Activated CD8-positive, alpha-beta memory T cell treated with anti-CD3 and anti-CD28 coated beads, Interleukin-2, amount 10 ng/mL, durations not matched to agents 7 days and 5 days (primary cell): ENCODE results near the gene MEGF8. TPM values are rescaled to one million over a fixed set of nuclear protein-coding genes. Genes with fewer than 3 reads are reported as not detected.
A peak's percentile ranks its signal among the peaks of the same experiment; 100 is the strongest.

Source experiments
- ATAC-seq: fragments of 150-1000 bp; cut with Tn5 transposase; one replicate; pipeline ENCODE4 v1.10.0; 2021; ENCODE audit warnings: moderate library complexity
- CTCF ChIA-PET: fragments of 350-600 bp; sonication (Branson Sonifier 250); formaldehyde crosslinking; loops from one replicate; lab custom pipeline; 2021; ENCODE audit warnings: antibody characterized with exemption; lab: Charles Lee
- DNase-seq: peaks from one replicate; pipeline ENCODE4 v3.0.0-alpha.2; 2020
- H3K27ac Mint-ChIP-seq: one replicate; pipeline ENCODE4 v1.8.0; 2021; ENCODE audit warnings: mild to moderate bottlenecking, mixed read lengths
- H3K27me3 Mint-ChIP-seq: one replicate; pipeline ENCODE4 v1.8.0; 2021; ENCODE audit warnings: mixed read lengths
- H3K36me3 Mint-ChIP-seq: one replicate; pipeline ENCODE4 v1.8.0; 2021; ENCODE audit warnings: mild to moderate bottlenecking, mixed read lengths
- H3K4me1 Mint-ChIP-seq: one replicate; pipeline ENCODE4 v1.8.0; 2021; ENCODE audit warnings: mixed read lengths
- H3K4me3 Mint-ChIP-seq: one replicate; pipeline ENCODE4 v1.8.0; 2021; ENCODE audit warnings: mild to moderate bottlenecking, moderate library complexity, mixed read lengths
- H3K9me3 Mint-ChIP-seq: one replicate; pipeline ENCODE4 v1.8.0; 2022; ENCODE audit warnings: low read depth, mixed read lengths
- total RNA-seq, 2 experiments: library from RNA; stranded (reverse); gene quantifications; one replicate each; pipeline ENCODE4 v1.2.3, GENCODE V29; 2021

Gene MEGF8
- total RNA-seq, 2 experiments from 2014 or later = 6.5 TPM

DNA sequence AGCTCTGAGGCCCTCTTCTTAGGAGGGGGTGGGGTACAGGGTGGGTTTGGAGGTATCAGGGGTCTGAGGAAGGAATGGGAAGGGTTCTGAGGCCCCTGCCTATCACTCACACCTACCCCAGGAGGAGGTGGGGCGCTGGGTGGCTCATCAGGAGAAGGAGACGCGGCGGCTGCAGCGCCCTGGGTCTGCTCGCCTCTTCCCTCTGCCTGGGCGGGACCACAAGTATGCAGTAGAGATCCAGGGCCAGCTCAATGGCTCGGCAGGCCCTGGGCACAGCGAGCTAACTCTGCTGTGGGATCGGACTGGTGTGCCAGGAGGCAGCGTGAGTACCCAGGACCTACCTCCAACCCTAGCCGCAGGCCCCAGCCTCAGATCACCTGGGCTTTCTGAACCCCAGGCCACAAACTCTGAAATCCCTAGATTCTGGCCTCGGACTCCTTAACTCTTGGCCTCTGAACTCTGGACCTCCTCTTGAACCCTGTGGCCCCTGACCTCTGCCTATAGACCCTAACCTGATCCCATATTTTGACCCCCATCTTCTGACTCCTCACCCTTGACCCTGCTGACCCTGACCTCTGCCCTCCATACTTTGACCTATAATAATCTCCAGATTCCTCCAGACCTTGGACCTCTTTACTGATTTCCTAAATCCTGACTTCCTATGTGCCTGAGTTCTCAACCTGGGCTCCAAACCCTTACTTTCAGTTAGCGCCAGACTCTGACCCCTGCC, 24.1 kb downstream of the MEGF8 start:
- Mint-ChIP-seq H3K27ac (no peak overlapping the region), H3K27me3 (no peaks in the 10 kb centered on the region), H3K36me3 (no peaks in the 10 kb centered on the region), H3K9me3 (no peaks in the 10 kb centered on the region), H3K4me3 (no peak overlapping the region), H3K4me1 (no peaks in the 10 kb centered on the region)
- ATAC-seq = no peak
- DNase-seq = no peak
- CTCF ChIA-PET = no interaction called here

DNA sequence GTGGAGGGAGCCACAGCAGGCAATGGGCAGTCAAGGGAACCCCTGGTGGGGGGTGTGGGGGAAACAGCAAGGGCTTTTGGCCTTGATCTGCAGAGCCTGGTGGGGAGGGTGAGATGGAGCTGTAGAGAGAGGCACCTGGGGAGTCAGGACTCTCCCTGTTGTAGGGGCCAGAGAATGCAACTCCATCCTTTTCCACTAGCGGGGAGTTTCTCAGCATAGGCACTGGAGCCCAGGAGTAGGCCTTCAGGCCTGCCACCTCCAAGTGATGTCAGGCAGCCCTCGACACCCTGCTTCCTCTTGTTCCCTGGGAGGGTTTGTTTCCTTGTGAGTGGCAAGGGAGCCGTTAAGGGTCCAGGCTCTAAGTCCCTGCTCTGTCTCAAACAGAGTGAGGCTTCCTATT, 25.0 kb downstream of the MEGF8 start:
- DNase-seq = no peak
- no peaks in the 10 kb centered on the region for H3K4me1 Mint-ChIP-seq
- CTCF ChIA-PET = no interaction called here
- no peaks in the 10 kb centered on the region for H3K36me3 Mint-ChIP-seq
- no peak for ATAC-seq
- H3K4me3 Mint-ChIP-seq = no peak overlapping the region
- no peak overlapping the region for H3K27ac Mint-ChIP-seq
- H3K9me3 Mint-ChIP-seq = no peaks in the 10 kb centered on the region
- no peaks in the 10 kb centered on the region for H3K27me3 Mint-ChIP-seq

DNA sequence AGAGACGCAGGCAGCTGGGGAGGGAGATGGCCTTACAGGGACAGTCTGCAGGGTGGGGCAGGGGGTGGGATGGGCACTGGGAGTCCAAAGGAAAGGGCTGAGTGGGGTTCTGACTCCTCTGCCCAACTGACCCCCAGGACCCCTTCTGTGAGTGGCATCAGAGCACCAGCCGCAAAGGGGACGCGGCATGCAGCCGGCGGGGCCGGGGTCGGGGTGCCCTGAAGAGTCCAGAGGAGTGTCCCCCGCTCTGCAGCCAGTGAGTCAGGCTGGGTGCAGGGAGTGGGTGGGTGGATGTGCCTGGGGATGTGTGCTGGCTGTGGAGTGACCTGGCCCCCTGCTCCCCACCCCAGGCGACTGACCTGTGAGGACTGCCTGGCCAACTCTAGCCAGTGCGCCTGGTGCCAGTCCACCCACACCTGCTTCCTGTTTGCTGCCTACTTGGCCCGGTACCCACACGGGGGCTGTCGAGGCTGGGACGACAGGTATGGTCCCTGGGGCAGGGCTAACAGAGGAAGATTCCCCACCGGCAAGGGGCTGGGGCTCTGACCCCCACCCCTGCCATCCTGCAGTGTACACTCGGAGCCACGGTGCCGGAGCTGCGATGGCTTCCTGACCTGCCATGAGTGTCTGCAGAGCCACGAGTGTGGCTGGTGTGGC, 25.8 kb downstream of the MEGF8 start:
- ATAC-seq = no peak
- CTCF ChIA-PET = no interaction called here
- no peaks in the 10 kb centered on the region for H3K4me1 Mint-ChIP-seq
- H3K36me3 Mint-ChIP-seq = no peaks in the 10 kb centered on the region
- no peak overlapping the region for H3K27ac Mint-ChIP-seq
- no peaks in the 10 kb centered on the region for H3K27me3 Mint-ChIP-seq
- no peaks in the 10 kb centered on the region for H3K9me3 Mint-ChIP-seq
- DNase-seq = no peak
- no peak overlapping the region for H3K4me3 Mint-ChIP-seq

DNA sequence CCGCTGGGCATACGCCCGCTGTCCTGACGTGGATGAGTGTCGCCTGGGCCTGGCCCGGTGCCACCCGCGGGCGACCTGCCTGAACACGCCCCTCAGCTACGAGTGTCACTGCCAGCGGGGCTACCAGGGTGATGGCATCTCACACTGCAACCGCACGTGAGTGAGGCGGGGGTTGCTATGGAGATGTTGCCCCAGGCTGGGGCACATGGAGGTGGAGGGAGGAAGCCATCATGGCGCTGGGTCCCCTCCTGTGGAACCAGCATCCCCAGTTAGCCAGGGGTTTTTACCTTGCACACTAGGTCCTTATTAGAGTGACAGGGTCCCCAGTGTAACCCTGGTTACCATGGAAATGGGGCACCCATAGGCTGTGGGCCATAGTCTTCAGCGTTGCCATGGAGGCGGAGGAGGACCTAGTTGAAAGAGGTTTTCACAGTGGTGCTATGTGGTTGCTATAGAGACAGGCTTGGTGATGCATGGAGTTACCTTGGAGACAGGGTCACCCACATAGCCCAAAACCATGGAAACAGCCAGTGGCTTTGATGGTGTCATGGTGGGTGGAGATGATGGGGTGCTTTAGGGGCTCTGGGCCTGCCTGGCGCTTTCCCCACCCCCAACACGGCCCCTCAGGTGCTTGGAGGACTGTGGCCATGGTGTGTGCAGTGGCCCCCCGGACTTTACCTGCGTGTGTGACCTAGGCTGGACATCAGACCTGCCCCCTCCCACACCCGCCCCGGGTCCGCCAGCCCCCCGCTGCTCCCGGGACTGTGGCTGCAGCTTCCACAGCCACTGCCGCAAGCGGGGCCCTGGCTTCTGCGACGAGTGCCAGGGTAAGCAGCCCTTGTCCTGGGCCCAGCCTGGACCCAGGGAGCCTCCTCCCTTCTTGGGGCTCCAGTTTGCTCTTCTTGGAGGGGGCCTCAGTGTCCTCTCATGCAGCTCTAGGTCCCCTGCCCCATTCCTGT, 27.1 kb downstream of the MEGF8 start:
- no peak overlapping the region for H3K27ac Mint-ChIP-seq
- no peaks in the 10 kb centered on the region for H3K27me3 Mint-ChIP-seq
- DNase-seq = peak; percentile 47
- H3K9me3 Mint-ChIP-seq = no peaks in the 10 kb centered on the region
- ATAC-seq = peak; percentile 62
- no peak overlapping the region for H3K4me3 Mint-ChIP-seq
- no peaks in the 10 kb centered on the region for H3K4me1 Mint-ChIP-seq
- no peaks in the 10 kb centered on the region for H3K36me3 Mint-ChIP-seq
- CTCF ChIA-PET = no interaction called here

DNA sequence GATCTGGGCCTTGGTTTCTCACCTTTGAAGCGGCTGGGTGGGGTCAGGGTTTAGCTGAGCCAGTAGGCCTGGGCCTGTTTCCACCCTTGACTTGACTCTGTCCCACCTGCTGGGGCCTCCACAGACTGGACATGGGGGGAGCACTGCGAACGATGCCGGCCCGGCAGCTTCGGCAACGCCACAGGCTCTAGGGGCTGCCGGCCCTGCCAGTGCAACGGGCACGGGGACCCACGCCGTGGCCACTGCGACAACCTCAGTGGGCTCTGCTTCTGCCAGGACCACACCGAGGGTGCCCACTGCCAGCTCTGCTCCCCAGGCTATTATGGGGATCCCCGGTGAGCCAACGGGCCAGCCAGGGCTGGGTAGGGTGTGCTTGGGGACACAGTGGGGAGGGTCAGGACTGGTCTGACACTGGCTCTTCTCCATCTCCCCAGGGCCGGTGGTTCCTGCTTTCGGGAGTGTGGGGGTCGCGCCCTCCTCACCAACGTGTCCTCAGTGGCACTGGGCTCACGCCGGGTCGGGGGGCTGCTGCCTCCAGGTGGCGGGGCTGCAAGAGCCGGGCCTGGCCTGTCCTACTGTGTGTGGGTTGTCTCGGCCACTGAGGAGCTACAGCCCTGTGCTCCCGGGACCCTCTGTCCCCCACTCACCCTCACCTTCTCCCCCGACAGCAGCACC, 28.0 kb downstream of the MEGF8 start:
- H3K4me3 Mint-ChIP-seq = no peak overlapping the region
- ATAC-seq = no peak
- no peaks in the 10 kb centered on the region for H3K9me3 Mint-ChIP-seq
- H3K27ac Mint-ChIP-seq = no peak overlapping the region
- no peak for DNase-seq
- CTCF ChIA-PET = no interaction called here
- no peaks in the 10 kb centered on the region for H3K36me3 Mint-ChIP-seq
- no peaks in the 10 kb centered on the region for H3K27me3 Mint-ChIP-seq
- H3K4me1 Mint-ChIP-seq = peaks cover 2% of the 10 kb centered on the region

DNA sequence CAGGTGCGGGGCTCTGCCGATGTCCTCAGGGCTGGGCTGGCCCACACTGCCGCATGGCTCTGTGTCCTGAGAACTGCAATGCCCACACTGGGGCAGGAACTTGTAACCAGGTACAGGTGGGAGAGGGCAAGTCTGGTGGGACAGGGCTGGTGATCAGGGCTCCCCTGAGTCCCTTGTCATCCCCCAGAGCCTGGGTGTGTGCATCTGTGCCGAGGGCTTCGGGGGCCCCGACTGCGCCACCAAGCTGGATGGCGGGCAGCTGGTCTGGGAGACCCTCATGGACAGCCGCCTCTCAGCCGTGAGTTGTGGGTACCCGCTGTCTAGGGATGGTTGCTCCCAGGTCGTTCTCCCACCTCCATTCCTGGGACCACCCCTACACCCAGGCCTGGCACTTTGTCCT, 30.5 kb downstream of the MEGF8 start:
- no peak overlapping the region for H3K27ac Mint-ChIP-seq
- CTCF ChIA-PET = no interaction called here
- no peak for DNase-seq
- H3K27me3 Mint-ChIP-seq = no peaks in the 10 kb centered on the region
- H3K36me3 Mint-ChIP-seq = no peaks in the 10 kb centered on the region
- no peaks in the 10 kb centered on the region for H3K9me3 Mint-ChIP-seq
- peaks cover 5% of the 10 kb centered on the region for H3K4me1 Mint-ChIP-seq
- no peak for ATAC-seq
- H3K4me3 Mint-ChIP-seq = no peak overlapping the region

DNA sequence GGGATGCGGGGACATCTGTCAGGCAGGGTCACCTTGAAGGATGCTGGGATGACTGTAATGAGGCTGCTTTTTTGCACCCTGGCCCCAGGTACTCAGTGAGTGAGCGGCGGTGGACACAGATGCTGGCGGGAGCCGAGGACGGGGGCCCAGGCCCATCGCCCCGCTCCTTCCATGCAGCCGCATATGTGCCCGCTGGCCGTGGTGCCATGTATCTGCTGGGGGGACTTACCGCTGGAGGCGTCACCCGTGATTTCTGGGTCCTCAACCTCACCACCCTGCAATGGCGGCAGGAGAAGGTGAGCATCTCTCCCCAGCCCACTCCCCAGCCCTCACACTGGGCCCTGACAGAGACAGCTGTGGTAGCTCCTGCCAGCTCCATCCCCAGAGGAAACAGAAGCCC, 31.3 kb downstream of the MEGF8 start:
- CTCF ChIA-PET = no interaction called here
- ATAC-seq (no peak), DNase-seq (no peak)
- peaks cover 5% of the 10 kb centered on the region for H3K4me1 Mint-ChIP-seq
- no peaks in the 10 kb centered on the region for H3K9me3 Mint-ChIP-seq
- H3K27ac Mint-ChIP-seq = no peak overlapping the region
- no peaks in the 10 kb centered on the region for H3K27me3 Mint-ChIP-seq
- no peak overlapping the region for H3K4me3 Mint-ChIP-seq
- H3K36me3 Mint-ChIP-seq = no peaks in the 10 kb centered on the region

DNA sequence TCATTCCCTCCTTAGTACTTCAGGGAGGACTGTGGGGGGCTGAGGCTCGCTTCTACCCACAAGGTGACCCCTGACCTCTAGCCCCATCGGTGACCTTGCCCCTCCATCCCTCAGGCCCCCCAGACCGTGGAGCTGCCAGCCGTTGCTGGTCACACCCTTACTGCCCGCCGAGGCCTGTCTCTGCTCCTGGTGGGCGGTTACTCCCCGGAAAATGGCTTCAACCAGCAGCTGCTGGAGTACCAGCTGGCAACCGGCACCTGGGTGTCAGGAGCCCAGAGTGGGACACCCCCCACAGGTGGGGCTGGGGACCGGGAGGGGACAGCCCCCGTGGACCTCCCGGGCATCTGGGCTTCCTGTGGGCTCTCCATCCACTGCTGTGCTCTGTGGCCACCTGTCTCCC, 31.9 kb downstream of the MEGF8 start:
- Mint-ChIP-seq H3K27ac (no peak overlapping the region), H3K9me3 (no peaks in the 10 kb centered on the region), H3K4me3 (no peak overlapping the region), H3K27me3 (no peaks in the 10 kb centered on the region), H3K36me3 (no peaks in the 10 kb centered on the region), H3K4me1 (peaks cover 5% of the 10 kb centered on the region)
- CTCF ChIA-PET = no interaction called here
- ATAC-seq (no peak), DNase-seq (no peak)

DNA sequence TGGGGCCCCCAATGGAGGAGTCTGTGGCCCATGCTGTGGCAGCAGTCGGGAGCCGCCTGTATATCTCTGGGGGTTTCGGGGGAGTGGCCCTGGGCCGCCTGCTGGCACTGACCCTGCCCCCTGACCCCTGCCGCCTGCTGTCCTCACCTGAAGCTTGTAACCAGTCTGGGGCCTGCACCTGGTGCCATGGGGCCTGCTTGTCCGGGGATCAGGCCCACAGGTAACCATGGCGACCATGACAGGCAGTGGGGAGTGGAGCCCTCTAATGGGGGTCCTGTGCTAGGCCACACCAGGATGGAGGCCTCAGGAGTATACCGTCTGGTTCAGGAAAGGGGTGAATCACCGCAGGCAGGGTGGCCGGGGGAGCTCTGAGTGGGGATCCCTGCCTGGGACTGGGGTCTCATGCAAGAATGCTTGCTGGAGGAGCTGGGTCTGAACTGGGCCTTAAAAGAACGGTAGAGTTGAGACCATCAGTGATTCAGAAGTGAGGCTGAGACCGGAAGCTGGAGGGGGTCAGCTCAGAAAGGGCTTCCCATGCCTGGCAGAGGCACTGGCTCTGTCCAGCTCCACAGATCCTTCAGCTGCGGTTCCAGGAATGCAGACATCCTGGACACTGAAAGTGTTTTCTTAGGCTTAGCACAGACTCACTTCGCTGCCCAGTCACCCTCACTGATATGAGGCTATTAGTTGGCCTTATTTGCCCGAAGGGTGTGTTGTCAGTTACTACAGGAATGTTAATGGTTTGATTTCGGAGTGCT, 35.5 kb downstream of the MEGF8 start:
- Mint-ChIP-seq H3K9me3 (peaks cover 2% of the 10 kb centered on the region), H3K27me3 (no peaks in the 10 kb centered on the region), H3K4me1 (peaks cover 5% of the 10 kb centered on the region), H3K4me3 (no peak overlapping the region), H3K27ac (no peak overlapping the region), H3K36me3 (peaks cover 14% of the 10 kb centered on the region)
- ATAC-seq (no peak), DNase-seq (no peak)
- CTCF ChIA-PET = interaction anchor here (0.8 kb wide), 1 partner anchor 41 kb away, joined by 3 read pairs; no protein-coding TSS in a partner anchor

DNA sequence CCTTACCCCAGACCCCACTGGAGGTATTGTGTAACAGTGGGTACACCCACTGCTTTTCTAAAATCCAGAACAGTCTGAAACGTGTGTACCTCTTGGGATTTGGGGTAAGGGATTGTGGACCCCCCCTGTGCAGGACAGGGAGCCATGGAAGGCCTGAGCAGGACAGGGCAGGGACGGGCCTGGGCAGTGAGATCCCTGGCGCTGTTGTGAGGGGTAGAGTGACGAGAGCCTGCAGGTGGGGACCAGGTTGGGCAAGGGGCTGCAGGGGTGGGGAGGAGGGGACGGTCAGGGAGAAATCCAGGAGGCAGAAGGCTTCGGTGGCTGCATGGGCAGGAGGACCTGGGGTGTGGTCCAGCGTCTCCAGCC, 36.1 kb downstream of the MEGF8 start:
- Mint-ChIP-seq H3K27me3 (no peaks in the 10 kb centered on the region), H3K9me3 (peaks cover 2% of the 10 kb centered on the region), H3K4me1 (peaks cover 5% of the 10 kb centered on the region), H3K36me3 (peaks cover 14% of the 10 kb centered on the region), H3K27ac (no peak overlapping the region), H3K4me3 (no peak overlapping the region)
- ATAC-seq (no peak), DNase-seq (no peak)
- CTCF ChIA-PET = interaction anchor here (0.8 kb wide), 1 partner anchor 41 kb away, joined by 3 read pairs; no protein-coding TSS in a partner anchor

DNA sequence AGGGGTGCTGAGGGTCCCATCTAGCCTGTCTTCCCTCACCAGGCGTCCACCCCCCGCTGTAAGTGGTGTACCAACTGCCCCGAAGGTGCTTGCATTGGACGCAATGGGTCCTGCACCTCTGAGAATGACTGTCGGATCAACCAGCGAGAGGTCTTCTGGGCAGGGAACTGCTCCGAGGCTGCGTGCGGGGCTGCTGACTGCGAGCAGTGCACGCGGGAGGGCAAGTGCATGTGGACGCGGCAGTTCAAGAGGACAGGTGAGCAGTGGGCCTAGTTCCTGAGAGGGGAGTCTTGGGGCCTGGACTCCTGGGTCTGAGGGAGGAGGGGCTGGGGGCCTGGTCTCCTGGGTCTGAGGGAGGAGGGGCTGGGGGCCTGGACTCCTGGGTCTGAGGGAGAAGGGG, 36.9 kb downstream of the MEGF8 start:
- no peak overlapping the region for H3K4me3 Mint-ChIP-seq
- H3K36me3 Mint-ChIP-seq = peaks cover 14% of the 10 kb centered on the region
- CTCF ChIA-PET = no interaction called here
- peaks cover 2% of the 10 kb centered on the region for H3K9me3 Mint-ChIP-seq
- peaks cover 5% of the 10 kb centered on the region for H3K4me1 Mint-ChIP-seq
- H3K27me3 Mint-ChIP-seq = no peaks in the 10 kb centered on the region
- ATAC-seq = no peak
- no peak overlapping the region for H3K27ac Mint-ChIP-seq
- DNase-seq = no peak

DNA sequence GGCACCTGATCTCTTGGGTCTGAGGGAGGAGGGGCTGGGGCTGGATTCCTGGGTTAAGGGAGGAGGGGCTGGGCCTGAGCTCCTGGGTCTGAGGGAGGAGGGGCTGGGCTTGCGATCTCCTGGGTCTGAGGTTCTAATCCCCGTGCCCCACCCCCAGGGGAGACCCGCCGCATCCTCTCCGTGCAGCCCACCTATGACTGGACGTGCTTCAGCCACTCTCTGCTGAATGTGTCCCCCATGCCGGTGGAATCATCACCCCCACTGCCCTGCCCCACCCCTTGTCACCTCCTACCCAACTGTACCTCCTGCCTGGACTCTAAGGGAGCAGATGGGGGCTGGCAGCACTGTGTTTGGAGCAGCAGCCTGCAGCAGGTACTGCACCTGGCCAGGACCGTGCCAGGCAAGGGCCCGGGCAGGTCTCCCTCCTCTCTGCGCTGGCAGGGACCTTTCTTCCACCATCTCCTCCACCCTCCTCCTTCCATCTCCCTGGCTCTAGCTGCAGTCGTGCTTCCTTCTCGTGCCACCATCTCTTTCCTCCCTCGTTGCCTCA, 37.5 kb downstream of the MEGF8 start:
- Mint-ChIP-seq H3K36me3 (peaks cover 14% of the 10 kb centered on the region), H3K27ac (no peak overlapping the region), H3K4me1 (peaks cover 5% of the 10 kb centered on the region), H3K9me3 (peaks cover 2% of the 10 kb centered on the region), H3K27me3 (no peaks in the 10 kb centered on the region), H3K4me3 (no peak overlapping the region)
- ATAC-seq (no peak), DNase-seq (no peak)
- CTCF ChIA-PET = no interaction called here
